Chondrocyte (in vitro differentiated cells): ENCODE measurements around the gene OCRL. TPM values are rescaled to one million over a fixed set of nuclear protein-coding genes. Genes with fewer than 3 reads are reported as not detected.

Experiments
- DNase-seq: peaks from one replicate; pipeline ENCODE4 v3.0.0; 2021; ENCODE audit warnings: mixed read lengths, low spot score
- H3K27ac Mint-ChIP-seq: one replicate; pipeline ENCODE4 v1.8.0; 2021; ENCODE audit warnings: mild to moderate bottlenecking, moderate library complexity, mixed read lengths; ENCODE audit not compliant: unreplicated experiment
- H3K27me3 Mint-ChIP-seq: 2 replicates; pipeline ENCODE4 v1.8.0; 2021; ENCODE audit warnings: low read depth, mixed read lengths
- H3K36me3 Mint-ChIP-seq: 2 replicates; pipeline ENCODE4 v1.8.0; 2021; ENCODE audit warnings: low read depth, mixed read lengths
- H3K4me1 Mint-ChIP-seq: 2 replicates; pipeline ENCODE4 v1.8.0; 2021; ENCODE audit warnings: low read depth, mild to moderate bottlenecking, mixed read lengths
- H3K4me3 Mint-ChIP-seq: one replicate; pipeline ENCODE4 v1.8.0; 2021; ENCODE audit warnings: mild to moderate bottlenecking, moderate library complexity, mixed read lengths; ENCODE audit not compliant: unreplicated experiment
- H3K9me3 Mint-ChIP-seq: 2 replicates; pipeline ENCODE4 v1.8.0; 2021; ENCODE audit warnings: low read depth, mixed read lengths
- total RNA-seq: library from RNA; stranded (reverse); gene quantifications from 3 replicates; pipeline ENCODE4 v1.2.1, GENCODE V29; 2021
- TF ChIP-seq, protein P1 (sequence below): fragments of 200-600 bp; sonication (generic); IDR thresholded peaks from 2 replicates; pipeline ENCODE4 v1.5.0; 2021; ENCODE audit warnings: antibody characterized with exemption, mild to moderate bottlenecking, moderate library complexity

OCRL gene
- total RNA-seq, 1 donor from 2014 or later = 58.9 TPM

DNA sequence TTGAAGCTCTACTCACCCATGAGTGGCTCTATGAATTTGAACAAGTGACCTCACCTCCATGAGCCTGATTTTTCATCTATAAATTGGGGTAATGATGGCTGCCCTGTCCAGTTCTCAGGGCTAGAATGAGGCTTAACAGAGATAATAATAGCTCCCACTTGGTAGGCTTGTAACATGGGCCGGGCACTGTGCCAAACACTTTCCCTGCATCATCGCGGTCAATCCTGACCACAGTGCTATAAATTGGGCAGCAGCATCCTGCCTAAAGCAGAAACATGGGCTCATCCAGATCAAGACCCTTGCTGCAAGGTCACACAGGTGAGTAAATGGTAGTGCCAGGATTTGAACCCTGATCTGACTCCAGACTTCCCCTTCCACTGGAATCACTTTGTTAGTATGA, 101.9 kb downstream of the OCRL start:
- Mint-ChIP-seq H3K4me3 (no peak overlapping the region), H3K9me3 (no peaks in the 10 kb centered on the region), H3K27me3 (no peaks in the 10 kb centered on the region), H3K27ac (no peak overlapping the region), H3K36me3 (no peaks in the 10 kb centered on the region), H3K4me1 (no peaks in the 10 kb centered on the region)
- DNase-seq = no peak
- TF ChIP-seq, protein P1, sequence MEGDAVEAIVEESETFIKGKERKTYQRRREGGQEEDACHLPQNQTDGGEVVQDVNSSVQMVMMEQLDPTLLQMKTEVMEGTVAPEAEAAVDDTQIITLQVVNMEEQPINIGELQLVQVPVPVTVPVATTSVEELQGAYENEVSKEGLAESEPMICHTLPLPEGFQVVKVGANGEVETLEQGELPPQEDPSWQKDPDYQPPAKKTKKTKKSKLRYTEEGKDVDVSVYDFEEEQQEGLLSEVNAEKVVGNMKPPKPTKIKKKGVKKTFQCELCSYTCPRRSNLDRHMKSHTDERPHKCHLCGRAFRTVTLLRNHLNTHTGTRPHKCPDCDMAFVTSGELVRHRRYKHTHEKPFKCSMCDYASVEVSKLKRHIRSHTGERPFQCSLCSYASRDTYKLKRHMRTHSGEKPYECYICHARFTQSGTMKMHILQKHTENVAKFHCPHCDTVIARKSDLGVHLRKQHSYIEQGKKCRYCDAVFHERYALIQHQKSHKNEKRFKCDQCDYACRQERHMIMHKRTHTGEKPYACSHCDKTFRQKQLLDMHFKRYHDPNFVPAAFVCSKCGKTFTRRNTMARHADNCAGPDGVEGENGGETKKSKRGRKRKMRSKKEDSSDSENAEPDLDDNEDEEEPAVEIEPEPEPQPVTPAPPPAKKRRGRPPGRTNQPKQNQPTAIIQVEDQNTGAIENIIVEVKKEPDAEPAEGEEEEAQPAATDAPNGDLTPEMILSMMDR = no peak

Other genes with a start within 250 kb of the OCRL start
- 123 to 126 TPM (median 123 TPM) in 3 replicates for gene SMARCA1, start 16.8 kb upstream of the OCRL start, total RNA-seq
- gene APLN, start 114.7 kb downstream of the OCRL start, total RNA-seq = 0.19 to 1.3 TPM (median 1.1 TPM) in 3 replicates
- gene XPNPEP2, start 198.7 kb downstream of the OCRL start, total RNA-seq = not detected in 3 replicates
- not detected in 3 replicates for gene SASH3, start 239.7 kb downstream of the OCRL start, total RNA-seq